Mucosa of descending colon (tissue), 3 donors: ENCODE measurements around the gene PI4KA. TPM values are rescaled to one million over a fixed set of nuclear protein-coding genes. Genes with fewer than 3 reads are reported as not detected.

Experiments used
- ATAC-seq: fragments of 200-7000 bp; cut with Tn5 transposase; one replicate; pipeline ENCODE4 v1.9.1; 2020; ENCODE audit warnings: mild to moderate bottlenecking, moderate library complexity
- DNase-seq, 3 donors: peaks; one replicate each; pipeline ENCODE4 v3.0.0-alpha.2; 2020
- H3K36me3 ChIP-seq: fragments of 200-600 bp; one replicate; pipeline ENCODE4 v1.8.0; 2021; ENCODE audit warnings: low read depth, mild to moderate bottlenecking
- H3K4me1 ChIP-seq: fragments of 200-600 bp; one replicate; pipeline ENCODE4 v1.8.0; 2021; ENCODE audit warnings: low read depth, mild to moderate bottlenecking
- H3K4me3 ChIP-seq: fragments of 200-600 bp; one replicate; pipeline ENCODE4 v1.8.0; 2021; ENCODE audit warnings: mild to moderate bottlenecking
- H3K9me3 ChIP-seq: fragments of 200-600 bp; one replicate; pipeline ENCODE4 v1.8.0; 2021; ENCODE audit warnings: mild to moderate bottlenecking
- CTCF ChIP-seq: fragments of 200-600 bp; IDR thresholded peaks from one replicate; pipeline ENCODE4 v1.8.0; 2022; ENCODE audit warnings: antibody characterized with exemption, mild to moderate bottlenecking
- intact Hi-C, 2 donors: fragments of 100-400 bp; cut with DNase I in 1 of 2; cut with micrococcal nuclease in 1 of 2; formaldehyde crosslinking; loops; one replicate each; pipeline versions ENCODE4 v1.11.0 to v1.11.1; 2022; cut with DNase I, micrococcal nuclease
- total RNA-seq, 3 donors: library from RNA; stranded (reverse); fragmentation: NEBNext Ultra II Directional in 2 of 3; extraction: Animal tissue kit (Norgen Biotek cat#: 25700) in 2 of 3; gene quantifications; one replicate each; pipeline versions ENCODE4 v1.2.1 to v1.2.4, GENCODE V29; 2021 to 2023
- donor health status: DM: no; HTN: no; CAD: no; lungs with moderate emphysema.
- donor health status: DM: no; HTN: no; CAD: no.
- donor health status: DM: no; HTN: yes; CAD: no.

PI4KA gene
- total RNA-seq, 3 donors from 2014 or later = 77.7 to 130 (median 95.0) TPM

- no peaks in the 10 kb centered on the region for H3K9me3 ChIP-seq
- intact Hi-C loops = no loop called here
- DNase-seq (no peak), ATAC-seq (no peak)
- no peaks in the 10 kb centered on the region for H3K36me3 ChIP-seq
- H3K4me1 ChIP-seq = peaks cover 11% of the 10 kb centered on the region
- no peak overlapping the region for H3K4me3 ChIP-seq
- TF ChIP-seq CTCF = no peak
These were observed 31.4 kb upstream of the PI4KA start for GRCh38 chr22:20889904-20890540.

- intact Hi-C loops = no loop called here
- ATAC-seq (no peak), DNase-seq (no peak)
- Histone ChIP-seq H3K4me3 (no peak overlapping the region), H3K36me3 (no peaks in the 10 kb centered on the region), H3K4me1 (peaks cover 14% of the 10 kb centered on the region), H3K9me3 (no peaks in the 10 kb centered on the region)
- no peak for TF ChIP-seq CTCF
These were observed 30.6 kb upstream of the PI4KA start for GRCh38 chr22:20889025-20889704.

GRCh38 chr22:20887375-20887774, 28.8 kb upstream of the PI4KA start:
- no peak overlapping the region for H3K4me3 ChIP-seq
- no peak for TF ChIP-seq CTCF
- H3K36me3 ChIP-seq = no peaks in the 10 kb centered on the region
- no peak for ATAC-seq
- intact Hi-C loops = no loop called here
- H3K9me3 ChIP-seq = no peaks in the 10 kb centered on the region
- peak in 1 of 3 donors; percentile 0 for DNase-seq
- peaks cover 14% of the 10 kb centered on the region for H3K4me1 ChIP-seq

GRCh38 chr22:20885557-20886323, 27.1 kb upstream of the PI4KA start:
- peak; percentile 97 for ATAC-seq
- intact Hi-C loops = no loop called here

More at GRCh38 chr22:20885557-20886323, 27.1 kb upstream of the PI4KA start:
- Histone ChIP-seq H3K36me3 (no peaks in the 10 kb centered on the region), H3K4me3 (no peak overlapping the region), H3K4me1 (peaks cover 14% of the 10 kb centered on the region), H3K9me3 (no peaks in the 10 kb centered on the region)
- peak; percentile 86 to 91 (median 90) for DNase-seq
- TF ChIP-seq CTCF = peak; percentile 76
